ENCODE results near the gene EBLN1.

Gene EBLN1

DNA sequence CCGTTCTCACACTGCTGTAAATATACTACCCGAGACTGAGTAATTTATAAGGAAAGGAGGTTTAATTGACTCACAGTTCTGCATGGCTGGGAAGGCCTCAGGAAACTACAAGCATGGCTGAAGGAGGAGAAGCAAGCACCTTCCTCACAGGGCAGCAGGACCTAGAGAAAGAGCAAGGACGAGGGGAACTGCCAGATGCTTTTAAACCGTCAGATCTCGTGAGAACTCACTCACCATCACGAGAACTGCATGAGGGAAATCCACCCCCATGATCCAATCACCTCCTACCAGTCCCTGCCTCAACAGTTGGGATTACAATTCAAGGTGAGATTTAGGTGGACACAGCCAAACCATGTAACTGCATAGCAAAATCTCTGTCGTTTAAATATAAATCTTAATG is at the start of gene EBLN1:
Gene EBLN1 (minus strand): TSS at position 174 of the 400 bp plus-strand sequence. CDS start 8,032 bp downstream, outside the sequence.
- no peak for DNase-seq

DNA sequence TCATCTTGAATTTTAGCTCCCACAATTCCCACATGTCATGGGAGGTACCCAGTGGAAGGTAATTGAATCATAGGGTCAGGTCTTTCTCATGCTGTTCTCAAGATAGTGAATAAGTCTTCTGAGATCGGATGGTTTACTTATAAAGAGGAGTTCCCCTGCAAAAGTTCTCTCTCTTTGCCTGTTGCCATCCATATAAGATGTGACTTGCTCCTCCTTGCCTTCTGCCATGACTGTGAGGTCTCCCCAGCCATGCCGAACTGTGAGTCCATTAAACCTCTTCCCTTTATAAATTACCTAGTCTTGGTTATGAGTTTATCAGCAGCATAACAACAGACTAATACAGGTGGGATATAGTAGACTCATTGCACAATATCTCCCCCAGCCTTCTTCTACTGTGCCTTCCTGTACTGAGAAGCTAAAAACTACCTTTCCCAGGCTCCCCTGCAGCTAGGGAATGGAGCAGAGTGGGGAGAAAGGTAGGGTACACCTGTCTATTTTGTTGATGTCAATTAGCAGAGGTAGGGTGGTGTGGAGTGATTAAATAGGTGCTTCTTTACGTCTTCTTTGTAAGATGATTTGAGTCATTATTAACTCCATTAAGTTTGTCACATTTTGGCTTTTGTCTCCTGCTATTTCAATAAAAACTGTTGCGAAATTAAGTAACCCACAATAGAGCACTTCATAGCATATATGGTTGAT is 48.2 kb upstream of the EBLN1 start:
- no peak for DNase-seq

DNA sequence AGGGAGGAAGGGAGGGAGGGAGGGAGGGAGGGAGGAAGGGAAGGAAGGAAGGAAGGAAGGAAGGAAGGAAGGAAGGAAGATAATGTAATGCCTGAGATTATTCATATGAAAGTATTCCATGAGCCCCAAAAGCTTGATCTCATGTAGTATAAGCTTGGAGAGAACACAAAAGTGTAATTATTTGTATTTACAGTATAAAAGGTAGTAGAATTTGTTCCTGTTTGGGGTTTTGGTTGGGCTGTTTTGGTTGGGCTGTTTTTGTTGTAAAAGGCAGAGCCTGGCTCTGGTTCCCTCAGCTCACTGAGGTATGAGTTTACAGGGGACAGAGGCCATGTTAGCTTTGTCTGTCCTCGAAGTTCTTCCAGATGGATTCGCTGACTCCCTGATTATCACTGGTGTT is 45.3 kb upstream of the EBLN1 start:
- DNase-seq = no peak

DNA sequence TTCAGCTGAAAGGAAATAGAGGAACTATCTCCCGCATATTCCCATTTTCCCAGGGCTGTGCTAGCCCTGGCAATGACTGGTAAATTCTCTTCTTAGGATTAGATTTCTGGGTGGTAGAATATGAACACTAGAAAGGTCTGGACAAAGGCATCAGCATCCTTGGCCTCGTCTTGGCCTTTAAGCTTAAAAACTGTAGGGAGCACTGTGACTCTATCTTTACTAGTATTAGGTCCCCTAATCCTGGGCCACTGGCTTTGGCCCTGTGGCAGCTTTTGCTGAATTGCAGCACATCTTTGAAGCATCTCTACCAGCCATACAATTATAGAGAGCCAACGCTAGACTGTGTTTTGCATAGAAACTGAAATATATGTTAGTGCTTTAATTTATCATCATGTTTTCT is 41.5 kb upstream of the EBLN1 start:
- no peak for DNase-seq

DNA sequence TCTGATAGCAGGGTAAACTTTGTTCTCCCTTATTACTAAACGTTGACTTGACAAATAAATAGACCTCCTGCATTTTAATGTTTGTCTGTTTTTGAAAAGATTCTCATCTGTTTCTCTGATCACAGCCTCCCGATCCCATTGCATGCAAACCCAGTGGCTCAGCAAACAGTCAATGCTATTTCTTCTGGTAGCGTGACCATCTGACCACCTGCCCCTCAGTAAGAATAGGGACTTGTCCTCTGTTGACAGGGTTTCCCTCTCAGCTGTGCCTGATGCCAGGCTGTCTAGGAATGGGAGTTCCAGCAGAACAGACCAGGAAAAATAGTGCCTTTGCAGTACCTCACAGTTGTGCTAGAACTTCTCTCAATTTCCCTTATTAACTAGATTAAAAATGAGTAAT is 40.7 kb upstream of the EBLN1 start:
- no peak for DNase-seq

DNA sequence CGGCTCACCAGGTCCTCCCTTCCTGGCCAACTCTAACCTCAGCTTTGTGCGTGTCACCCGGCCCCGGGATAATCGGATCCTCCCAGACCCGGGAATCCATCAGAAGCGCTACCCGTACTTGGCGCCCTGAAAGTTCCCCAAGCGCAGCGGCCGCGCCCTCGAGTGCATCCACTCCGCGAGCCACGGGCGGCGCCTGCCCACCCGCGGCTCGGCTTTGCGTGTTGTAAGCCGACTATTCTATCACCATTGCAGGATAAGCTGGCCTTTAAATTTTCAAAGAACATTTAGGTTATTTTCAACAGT is 35.7 kb upstream of the EBLN1 start:
- no peak for DNase-seq

DNA sequence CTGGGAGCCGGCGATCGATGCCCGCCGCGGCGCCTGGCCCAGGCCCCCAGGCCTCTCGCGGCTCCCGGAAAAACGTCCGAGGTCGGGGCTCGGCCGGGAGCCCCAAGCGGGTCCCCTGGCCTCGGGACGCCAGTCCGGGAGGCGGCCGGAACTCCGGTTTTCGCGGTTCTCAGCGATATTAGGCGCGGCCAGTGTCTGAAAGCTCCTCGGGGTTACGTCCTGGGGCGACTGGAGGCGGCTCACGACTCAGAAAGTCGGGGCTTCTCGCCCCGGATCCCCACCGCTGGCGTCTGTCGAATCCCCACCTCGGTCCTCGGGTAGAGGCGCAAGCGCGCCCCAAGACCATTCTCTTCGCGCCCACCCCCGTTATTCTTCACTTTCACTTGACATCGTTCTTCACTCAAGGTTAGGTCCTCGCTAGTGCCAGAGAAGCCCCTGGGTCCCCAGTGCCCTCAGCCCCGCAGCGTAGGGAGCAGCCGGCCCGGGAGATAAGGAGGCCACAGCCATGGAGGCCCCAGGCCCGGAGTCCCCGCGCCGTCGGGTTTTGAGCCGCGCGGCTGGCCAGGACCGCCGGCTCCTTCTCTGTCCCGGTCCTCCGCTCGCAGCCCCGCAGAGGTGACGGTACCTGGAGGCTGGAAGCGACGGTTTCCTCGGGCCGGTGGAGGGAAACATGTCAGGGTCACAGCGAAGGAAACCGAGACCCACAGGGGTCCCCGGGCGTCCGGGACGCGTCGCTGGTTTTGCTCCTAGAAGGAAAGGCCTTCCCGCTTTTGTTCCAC is 35.2 kb upstream of the EBLN1 start:
- DNase-seq = no peak

DNA sequence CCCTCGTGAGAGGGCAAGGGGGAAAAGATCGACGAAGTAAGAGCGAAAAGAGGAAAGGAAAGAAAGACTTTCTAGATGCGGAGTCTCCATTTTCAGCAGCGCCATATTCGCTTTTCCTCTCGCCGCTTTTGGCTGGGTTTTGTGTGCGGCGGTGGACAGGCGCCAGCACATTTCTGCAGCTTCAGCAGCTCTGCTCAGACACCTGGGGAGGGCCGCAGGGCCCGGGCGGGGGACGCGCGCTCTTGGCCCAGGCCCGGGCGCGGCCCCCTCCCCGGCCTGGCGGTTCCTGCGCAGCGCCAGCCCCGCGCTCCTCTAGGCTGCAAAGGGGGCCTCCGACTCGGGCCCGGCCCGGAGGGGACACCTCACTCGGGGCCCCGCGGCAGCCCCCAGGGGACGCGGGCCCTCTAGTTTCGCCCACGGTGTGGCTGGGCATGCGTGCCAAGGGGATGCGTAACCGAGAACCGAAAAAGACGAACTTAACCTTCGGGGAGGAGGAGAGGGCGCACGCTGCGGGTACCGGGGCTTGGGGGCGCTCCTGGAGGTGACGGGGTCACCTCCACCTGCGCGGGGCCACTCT is 34.5 kb upstream of the EBLN1 start:
- no peak for DNase-seq

DNA sequence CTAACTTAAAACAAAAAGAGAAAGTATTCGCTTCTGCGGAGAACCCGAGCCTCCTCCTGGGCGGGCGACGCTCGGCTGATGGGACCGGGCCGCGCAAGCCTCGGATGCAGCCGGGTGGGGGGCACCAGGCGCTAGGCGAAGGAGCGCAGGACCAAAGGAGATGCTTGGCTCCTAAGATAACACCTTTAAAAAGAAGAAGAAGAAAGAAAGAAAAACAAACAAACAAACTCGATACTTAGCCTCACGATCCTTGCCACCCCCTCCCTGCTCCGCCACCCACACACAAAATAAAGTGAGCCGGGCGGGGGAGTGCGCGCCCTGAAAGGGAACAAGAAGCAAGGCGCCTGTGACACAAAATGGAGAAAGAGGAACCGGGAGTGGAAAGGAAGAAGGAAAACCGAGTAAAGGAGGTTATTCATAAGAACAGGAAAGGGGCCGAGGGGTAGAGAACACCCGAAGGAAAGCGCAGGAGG is 34.0 kb upstream of the EBLN1 start:
- DNase-seq = no peak

DNA sequence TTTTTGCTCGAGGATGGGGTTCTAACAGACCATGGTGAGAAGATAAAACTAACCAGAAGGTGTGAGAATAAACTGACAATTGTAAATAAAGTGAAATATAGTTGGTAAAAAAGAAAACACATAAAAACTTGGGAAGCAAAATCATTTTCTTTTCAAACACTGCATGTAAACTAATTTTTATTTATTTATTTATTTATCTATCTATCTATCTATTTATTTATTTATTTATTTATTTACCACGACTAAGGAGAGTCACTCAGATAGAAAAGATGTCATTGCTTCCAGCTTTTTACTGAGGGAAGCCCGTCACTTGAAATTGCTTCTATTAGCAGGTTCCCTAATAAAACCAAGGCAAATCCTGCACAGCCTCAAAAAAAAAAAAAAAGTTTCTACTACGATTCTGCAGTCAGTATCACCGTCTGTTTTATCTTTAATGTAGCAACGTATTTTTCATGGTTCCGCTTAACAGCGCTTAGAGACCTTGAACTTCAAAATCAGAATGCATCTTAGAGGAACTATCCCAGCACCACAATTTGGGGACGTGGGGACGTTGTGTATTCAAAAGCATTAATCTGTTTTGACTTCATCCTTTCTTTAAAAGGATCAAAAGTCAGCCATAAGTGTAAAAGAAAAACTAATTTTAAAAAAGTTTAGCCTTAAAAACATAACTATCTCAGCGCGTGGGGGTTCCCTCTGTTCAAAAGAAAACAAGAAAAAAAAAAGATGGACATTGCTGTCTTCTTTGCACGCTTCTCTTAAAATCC is 33.3 kb upstream of the EBLN1 start:
- no peak for DNase-seq

DNA sequence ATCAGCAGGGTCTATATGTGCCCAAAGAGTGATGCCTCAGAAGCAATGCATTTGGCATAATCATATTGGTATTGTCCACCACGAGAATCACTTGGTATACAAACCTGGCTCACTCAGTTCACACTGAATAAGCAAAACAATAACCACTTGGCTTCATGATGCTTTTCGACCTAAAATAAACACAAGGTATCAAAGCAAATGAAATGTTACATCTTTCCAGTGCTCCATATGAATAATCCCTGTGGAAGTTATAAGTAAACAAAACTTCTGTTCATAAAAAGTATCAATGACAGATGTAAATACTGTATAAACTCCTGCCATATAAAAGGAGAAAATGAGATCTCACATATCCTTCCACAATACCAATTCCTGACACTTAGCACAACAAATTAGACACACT is 29.8 kb upstream of the EBLN1 start:
- no peak for DNase-seq

DNA sequence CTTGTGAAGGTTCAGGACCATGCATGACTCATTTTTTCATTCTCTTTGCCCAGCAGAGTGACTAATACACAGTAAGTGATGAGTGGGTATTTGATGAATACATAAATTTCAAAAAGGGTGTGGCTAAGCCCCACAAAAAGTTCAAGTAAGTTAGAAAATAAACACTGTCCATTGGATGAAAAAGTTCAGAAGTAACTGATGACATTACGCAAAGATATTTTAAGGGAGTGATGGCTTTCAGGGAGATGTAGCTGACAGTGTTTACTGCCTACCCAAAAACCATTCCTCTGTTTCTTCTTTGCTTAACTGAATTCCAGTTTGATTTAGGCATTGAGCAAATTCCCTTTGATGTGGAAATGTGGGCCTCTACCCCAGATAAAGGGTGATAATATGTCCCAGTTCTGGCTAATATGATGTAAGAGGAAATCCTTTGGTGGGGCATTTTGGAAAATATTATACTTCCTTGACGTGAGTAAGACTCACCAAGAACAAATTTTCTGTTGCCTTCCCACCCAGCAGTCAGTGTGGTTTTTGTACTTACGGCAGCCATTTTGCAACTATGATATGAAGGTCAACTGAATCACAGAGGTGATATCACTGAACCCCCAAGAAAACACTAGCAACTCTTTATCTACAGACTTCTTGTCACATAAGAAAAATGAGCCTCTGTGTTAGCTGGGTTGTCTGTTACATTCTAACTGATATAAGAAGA is 29.0 kb upstream of the EBLN1 start:
- DNase-seq = no peak

DNA sequence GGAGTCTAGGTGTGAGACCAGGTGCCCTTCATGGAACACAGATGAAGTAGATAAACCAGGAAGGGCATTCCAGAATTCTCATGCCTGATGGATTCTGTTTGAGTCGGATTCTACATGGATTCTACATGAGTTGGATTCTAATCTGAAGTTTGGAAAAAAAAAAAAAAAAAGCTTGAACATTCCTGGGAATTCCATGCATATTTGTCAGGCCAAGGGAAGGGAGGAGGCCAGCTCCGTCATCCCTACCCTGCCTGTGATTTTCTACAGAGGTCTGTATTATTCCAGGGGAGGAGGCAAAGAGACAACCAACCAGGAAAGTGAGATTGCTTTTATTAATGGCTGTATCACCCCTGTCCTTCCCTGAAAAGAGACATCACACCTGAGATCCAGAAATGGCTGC is 27.8 kb upstream of the EBLN1 start:
- no peak for DNase-seq

DNA sequence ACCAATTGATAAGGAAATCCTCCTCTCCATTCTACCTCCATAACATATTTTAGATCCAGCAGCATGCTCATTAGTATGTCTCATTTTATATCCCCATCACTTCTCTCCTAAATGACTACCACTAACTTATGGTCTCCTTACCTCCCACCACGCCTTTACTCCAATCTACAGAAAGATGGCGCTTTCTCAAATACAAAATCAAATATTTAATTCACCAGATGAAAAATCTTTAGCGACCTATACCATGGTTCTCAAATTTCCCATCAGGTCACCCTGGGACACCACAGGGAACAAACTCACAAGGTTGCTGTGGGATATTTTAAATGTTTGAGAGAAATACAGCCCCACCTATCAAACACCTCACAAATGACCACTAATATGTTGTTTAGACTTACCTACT is 27.0 kb upstream of the EBLN1 start:
- no peak for DNase-seq

DNA sequence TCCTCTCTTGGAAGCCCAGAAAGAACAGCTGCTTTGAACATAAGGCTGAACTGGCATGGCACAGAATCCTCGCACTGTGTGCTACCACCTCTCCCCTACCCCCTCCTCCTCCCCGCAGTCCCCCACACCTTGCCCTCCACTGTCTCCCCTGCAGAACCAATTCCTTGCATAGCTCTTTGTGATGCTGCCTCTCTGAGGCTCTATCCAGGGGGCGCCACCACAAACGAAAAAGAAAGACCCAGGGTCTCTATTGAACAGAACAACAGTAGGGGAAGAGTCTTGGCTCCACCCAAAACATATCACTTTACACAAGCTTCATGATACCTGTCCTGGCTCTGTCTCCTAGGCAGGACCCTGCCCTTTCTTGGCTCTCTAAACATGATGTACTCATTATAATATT is 26.2 kb upstream of the EBLN1 start:
- DNase-seq = no peak

DNA sequence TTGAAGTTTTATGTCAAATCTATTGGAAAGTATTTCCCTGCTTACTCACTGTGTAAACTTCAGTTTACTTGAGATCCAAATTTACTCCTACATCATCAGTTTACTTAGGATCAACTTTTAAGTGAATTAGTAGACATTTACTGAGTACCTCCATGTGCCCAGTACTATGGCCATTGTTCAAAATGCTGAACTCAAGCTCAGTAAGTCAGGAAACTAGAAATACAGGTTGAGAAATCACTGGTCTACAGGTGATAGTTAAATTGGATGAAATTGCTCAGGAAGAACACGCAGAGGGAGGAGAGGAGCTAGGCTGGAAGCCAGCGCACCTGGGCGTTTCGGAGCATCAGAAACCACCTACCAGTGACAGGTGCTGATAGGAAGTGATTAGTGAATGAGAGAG is 25.5 kb upstream of the EBLN1 start:
- DNase-seq = no peak

DNA sequence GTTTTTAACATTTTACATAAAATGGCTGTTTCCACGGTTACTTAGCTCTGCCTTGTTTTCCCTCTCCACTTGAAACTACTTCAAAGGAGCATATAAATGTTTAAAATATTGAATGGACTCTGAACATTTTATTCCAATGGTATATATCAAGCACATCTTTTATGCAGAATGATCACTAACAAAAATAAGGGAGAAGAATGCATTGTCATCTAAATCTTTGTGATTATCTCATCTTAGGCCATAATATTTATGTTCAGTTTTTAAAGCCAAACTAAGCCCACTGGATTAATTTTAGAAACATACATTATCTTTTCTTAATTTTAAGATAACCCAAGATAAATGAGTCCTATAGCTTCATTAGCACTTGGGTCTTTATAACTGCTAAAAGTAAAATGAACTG is 13.4 kb upstream of the EBLN1 start:
- no peak for DNase-seq

DNA sequence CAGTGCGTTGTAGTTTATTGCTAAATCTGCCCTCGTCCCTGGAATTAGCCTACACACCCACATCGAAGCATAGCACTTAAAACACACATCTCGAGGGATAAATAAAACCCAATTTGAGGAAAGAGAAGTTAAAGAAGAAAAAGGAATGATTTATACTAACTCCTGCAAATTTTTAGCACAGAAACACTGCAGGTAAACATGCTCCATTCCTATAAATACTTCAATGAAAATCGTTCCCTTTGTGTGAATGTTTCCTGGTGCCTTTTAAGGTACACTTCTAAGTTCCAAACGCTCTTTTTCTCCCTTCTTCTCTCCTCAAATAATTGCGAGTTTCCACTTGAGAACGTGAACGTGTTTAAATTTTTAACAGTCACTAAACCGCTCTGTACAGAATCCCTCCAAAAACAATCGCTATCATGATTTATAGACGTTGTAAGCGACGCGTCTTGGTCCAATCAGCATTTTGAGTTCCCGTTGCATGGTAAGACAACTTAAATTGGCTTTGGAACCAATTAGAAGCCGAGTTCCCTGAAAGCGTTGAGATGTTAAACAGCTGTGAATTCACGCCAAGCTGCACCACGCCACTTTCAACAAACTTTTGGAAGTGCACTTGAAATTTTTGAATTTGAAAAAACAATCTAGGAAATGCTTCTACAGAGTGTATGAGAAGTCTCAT is 12.5 kb upstream of the EBLN1 start:
- peak; percentile 83 for DNase-seq

DNA sequence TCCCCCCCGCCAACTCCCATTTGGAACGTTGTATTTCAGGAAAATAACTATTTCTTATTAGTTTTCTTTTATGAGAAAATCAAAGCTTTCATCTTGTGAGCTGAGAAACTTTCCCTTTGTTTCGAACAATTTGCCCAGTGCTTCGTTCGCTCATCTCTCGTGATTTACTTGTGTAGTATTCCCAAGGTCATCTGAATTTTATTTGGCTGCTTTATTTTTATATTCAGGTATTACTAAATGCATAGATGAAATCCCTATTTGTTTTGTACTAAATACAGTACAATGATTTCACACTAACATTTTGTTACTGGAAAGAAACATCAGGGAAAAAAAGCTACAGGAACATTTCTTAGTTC is 12.0 kb upstream of the EBLN1 start:
- DNase-seq = no peak

DNA sequence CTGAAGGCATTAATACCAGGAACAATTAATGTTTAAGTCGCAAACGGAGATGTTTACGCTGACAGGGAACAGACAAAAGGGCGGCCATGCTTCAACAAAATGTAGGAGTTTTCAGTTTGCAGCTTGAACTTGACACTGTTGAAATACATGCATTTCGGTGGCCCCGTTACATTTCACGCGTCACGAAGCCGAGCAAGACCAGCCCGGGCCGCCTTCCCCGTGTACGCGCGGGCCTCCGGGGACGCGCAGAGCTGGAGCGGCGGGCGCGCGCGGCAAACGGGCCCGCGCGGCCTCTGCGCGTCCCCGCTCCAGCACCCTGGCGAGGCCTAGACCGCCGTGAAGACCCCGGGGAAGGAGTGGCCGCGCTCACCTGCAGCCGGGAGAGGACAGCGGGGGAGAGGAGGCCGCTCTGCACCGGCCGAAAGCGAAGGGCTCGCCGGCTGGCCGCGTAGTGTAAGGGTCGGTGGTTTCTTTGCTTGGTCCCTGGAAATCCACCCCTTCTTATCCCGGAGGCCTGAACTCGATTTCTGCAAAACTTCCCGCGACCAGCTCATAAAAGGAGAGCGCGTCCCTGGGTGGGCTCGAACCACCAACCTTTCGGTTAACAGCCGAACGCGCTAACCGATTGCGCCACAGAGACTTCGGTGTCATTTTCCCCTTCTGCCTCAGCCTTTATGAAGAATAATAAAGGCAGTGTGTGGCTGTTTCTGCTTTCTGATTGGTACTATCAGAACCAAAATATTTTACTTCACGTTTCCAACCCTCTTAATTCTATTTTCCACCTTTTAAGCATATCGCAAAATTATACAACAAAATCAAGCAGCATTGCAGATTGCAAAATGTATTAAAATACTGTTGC is 11.4 kb upstream of the EBLN1 start:
- peak; percentile 70 for DNase-seq

DNA sequence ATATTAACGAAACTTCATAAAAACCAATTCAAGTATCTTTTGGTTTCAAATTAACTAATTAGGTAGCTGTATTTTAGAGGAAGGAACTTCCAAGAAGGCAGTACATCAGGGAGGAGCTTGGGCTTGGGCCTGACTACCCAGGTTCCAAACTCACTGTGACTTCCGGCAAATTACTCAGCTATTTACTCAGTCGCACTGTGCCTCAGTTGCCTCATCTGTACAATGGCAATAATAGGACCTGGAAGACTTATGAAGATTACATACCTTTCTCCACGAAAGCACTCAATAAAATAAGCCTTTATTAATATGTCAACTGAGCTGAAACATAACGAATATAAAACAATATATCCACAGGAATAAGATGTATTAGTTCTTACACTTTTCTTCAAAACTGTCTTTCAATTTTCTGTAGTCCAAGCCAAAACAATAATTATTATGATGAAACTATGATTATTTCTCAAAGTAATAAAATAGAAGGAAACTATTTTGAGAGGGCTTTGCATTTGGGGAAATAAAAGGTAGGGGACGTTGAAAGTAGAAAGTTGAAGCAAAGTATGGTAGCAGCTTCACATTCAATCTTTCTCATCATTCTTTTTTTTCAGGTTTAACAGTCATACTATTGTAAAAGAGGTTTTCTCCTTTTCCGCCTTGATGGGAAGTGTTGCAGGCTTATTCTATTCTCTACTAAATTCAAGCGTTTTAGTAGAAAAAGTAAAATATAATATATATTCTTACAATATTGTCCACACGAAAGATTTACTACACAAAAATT is 10.5 kb upstream of the EBLN1 start:
- DNase-seq = no peak

Measured in NCI-H1436 treated with DMSO at 0.1 percent for 48 hours (cell line).